ENCODE data around the gene HSD17B2. TPM values are rescaled to one million over a fixed set of nuclear protein-coding genes. Genes with fewer than 3 reads are reported as not detected.

HSD17B2 gene
- polyA plus RNA-seq, 3 donors, result not detected

- H3K4me1 Mint-ChIP-seq, result no peaks in the 10 kb centered on the region
- no peak for DNase-seq
- Histone ChIP-seq H3K4me2 (replicated peaks; ENCODE audit: extremely low read depth, low read length, poor library complexity, severe bottlenecking) (no peak overlapping the region), H3K9ac (ENCODE audit: insufficient read depth, low read length, poor library complexity, severe bottlenecking) (no peak overlapping the region), H3K4me1 (ENCODE audit: control insufficient read depth in 1 of 2, insufficient read depth in 2 of 2, low read length in 2 of 2) (no peaks in the 10 kb centered on the region), H3K27ac (ENCODE audit: low read depth in 1 of 2, low read length in 2 of 2) (no peak overlapping the region), H3K27me3 (ENCODE audit: control insufficient read depth in 2 of 2, insufficient read depth in 2 of 2, low read length in 2 of 2) (peaks cover 2 to 4% of the 10 kb centered on the region in 2 donors), H4K20me1 (ENCODE audit: insufficient read depth, low read length) (no peaks in the 10 kb centered on the region), H3K4me3 (replicated peaks in 1 of 3; ENCODE audit: low read depth in 2 of 3, low read length in 3 of 3) (no peak overlapping the region), H3K9me3 (replicated peaks in 1 of 2; ENCODE audit: control insufficient read depth in 1 of 2, insufficient read depth in 1 of 2, low read length in 2 of 2) (no peaks in the 10 kb centered on the region), H3K36me3 (replicated peaks in 1 of 2; ENCODE audit: control insufficient read depth in 1 of 2, insufficient read depth in 2 of 2, low read length in 2 of 2) (no peaks in the 10 kb centered on the region), H2AFZ (ENCODE audit: insufficient read depth, low read depth, low read length, poor library complexity, severe bottlenecking) (no peak overlapping the region), H3K79me2 (ENCODE audit: insufficient read depth, low read length) (no peaks in the 10 kb centered on the region)
- no peak for TF ChIP-seq CTCF (IDR thresholded peaks at IDR 0.05)
- H3K36me3 Mint-ChIP-seq, result no peaks in the 10 kb centered on the region
- H3K4me3 Mint-ChIP-seq, result no peak overlapping the region
- peaks cover 2 to 12% (median 9%) of the 10 kb centered on the region in 3 donors for H3K27me3 Mint-ChIP-seq (ENCODE audit: low read depth in 3 of 3)
- WGBS (ENCODE audit: insufficient coverage), result 100% methylated on average over 1 of the region's 2 CpGs
- H3K27ac Mint-ChIP-seq, result no peak overlapping the region
- intact Hi-C loops (cut with micrococcal nuclease), result no loop called here
- peaks cover 0 to 1% (median 0%) of the 10 kb centered on the region in 7 donors for H3K9me3 Mint-ChIP-seq
These were observed 12.3 kb downstream of the HSD17B2 start for GRCh38 chr16:82047374-82047773.

- H3K9ac ChIP-seq (ENCODE audit: insufficient read depth, low read length, poor library complexity, severe bottlenecking), result no peak overlapping the region
- Mint-ChIP-seq H3K4me1 (no peaks in the 10 kb centered on the region), H3K4me3 (no peak overlapping the region), H3K9me3 (peaks cover 0 to 1% (median 0%) of the 10 kb centered on the region in 7 donors), H3K36me3 (no peaks in the 10 kb centered on the region), H3K27ac (no peak overlapping the region), H3K27me3 (ENCODE audit: low read depth in 3 of 3) (peaks cover 2 to 12% (median 9%) of the 10 kb centered on the region in 3 donors)
- no peaks in the 10 kb centered on the region for H3K36me3 ChIP-seq (replicated peaks in 1 of 2; ENCODE audit: control insufficient read depth in 1 of 2, insufficient read depth in 2 of 2, low read length in 2 of 2)
- no peak overlapping the region for H3K27ac ChIP-seq (ENCODE audit: low read depth in 1 of 2, low read length in 2 of 2)
- no peaks in the 10 kb centered on the region for H3K9me3 ChIP-seq (replicated peaks in 1 of 2; ENCODE audit: control insufficient read depth in 1 of 2, insufficient read depth in 1 of 2, low read length in 2 of 2)
- DNase-seq, result no peak
- peaks cover 2 to 4% of the 10 kb centered on the region in 2 donors for H3K27me3 ChIP-seq (ENCODE audit: control insufficient read depth in 2 of 2, insufficient read depth in 2 of 2, low read length in 2 of 2)
- WGBS (ENCODE audit: insufficient coverage), result 100% methylated on average over 2 of the region's 2 CpGs
- no peak for TF ChIP-seq CTCF (IDR thresholded peaks at IDR 0.05)
- no peaks in the 10 kb centered on the region for H4K20me1 ChIP-seq (ENCODE audit: insufficient read depth, low read length)
- no peak overlapping the region for H3K4me2 ChIP-seq (replicated peaks; ENCODE audit: extremely low read depth, low read length, poor library complexity, severe bottlenecking)
- H2AFZ ChIP-seq (ENCODE audit: insufficient read depth, low read depth, low read length, poor library complexity, severe bottlenecking), result no peak overlapping the region
- no peaks in the 10 kb centered on the region for H3K79me2 ChIP-seq (ENCODE audit: insufficient read depth, low read length)
- no peak overlapping the region for H3K4me3 ChIP-seq (replicated peaks in 1 of 3; ENCODE audit: low read depth in 2 of 3, low read length in 3 of 3)
- intact Hi-C loops (cut with micrococcal nuclease), result no loop called here
- H3K4me1 ChIP-seq (ENCODE audit: control insufficient read depth in 1 of 2, insufficient read depth in 2 of 2, low read length in 2 of 2), result no peaks in the 10 kb centered on the region
These were observed 12.7 kb downstream of the HSD17B2 start for GRCh38 chr16:82047787-82048186.
